SH-SY5Y (cell line): Measurements from ENCODE around the gene PBX3.

Experiments
- GATA2 ChIP-seq: IDR thresholded peaks from 2 replicates; pipeline ENCODE4 v1.6.1; 2011; ENCODE audit warnings: mild to moderate bottlenecking, low read depth, low read length
- GATA3 ChIP-seq: IDR thresholded peaks from 2 replicates; pipeline ENCODE4 v1.6.1; 2011; ENCODE audit warnings: low read depth, mild to moderate bottlenecking, low read length, moderate library complexity

DNA sequence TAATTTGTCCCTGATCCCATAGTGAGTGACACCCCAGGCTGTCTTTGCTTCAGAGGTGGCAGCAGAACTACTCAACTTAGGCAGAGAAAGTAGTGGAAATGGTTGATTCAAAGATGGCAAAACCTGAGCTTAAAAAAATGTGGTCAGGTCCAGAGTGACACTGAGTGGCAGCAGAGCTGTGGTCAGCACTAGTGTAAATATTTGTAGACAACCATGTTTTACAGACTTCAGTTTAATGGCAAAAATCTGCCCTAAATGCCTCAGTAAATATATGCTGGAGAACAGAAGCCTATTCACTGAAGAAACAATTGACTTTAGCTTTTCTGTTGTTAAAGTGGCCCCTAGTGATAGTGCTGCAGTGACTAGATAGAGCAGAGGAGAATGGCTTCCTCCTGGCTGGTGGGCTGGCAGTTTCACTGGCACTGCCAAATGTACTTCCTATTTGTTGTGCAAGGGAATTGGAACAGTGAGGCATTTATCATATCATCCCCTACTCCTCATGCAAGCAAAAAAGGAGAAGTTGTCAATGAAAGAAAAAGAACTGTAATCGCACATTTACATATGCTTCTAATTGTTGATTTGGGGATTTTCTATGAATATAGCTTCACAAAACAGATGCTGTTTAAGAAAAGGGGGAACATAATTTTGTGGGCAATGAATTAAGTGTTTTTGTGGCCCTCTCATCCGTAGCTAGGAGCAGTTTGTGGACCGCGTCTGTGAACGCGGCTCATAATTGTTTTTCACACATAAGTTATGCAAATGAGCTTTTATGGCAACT is 12.0 kb downstream of the PBX3 start:
- TF ChIP-seq GATA3 = no peak
- TF ChIP-seq GATA2 = no peak
